ENCODE measurements around the gene TMSB10. TPM values are rescaled to one million over a fixed set of nuclear protein-coding genes. Genes with fewer than 3 reads are reported as not detected.

Gene TMSB10
- total and polyA plus RNA-seq, 2 of the 13 experiments (the other 11 are each of a cell fraction or from before 2014, with no cell fraction given), result 665 to 708 TPM

GRCh38 chr2:84855731-84856130 lies 49.7 kb upstream of the TMSB10 start:
- Histone ChIP-seq H3K4me1 (ENCODE audit: insufficient read depth, low read length) (no peaks in the 10 kb centered on the region), H2AFZ (ENCODE audit: low read length) (no peak overlapping the region), H3K36me3 (replicated peaks in 1 of 2; ENCODE audit: control insufficient read depth in 1 of 2, insufficient read depth in 2 of 2, low read length in 2 of 2) (no peaks in the 10 kb centered on the region), H3K4me3 (replicated peaks in 1 of 3; ENCODE audit: insufficient read depth in 1 of 3, low read depth in 2 of 3, low read length in 3 of 3) (no peak overlapping the region), H3K9ac (ENCODE audit: insufficient read depth, low read depth, low read length) (no peak overlapping the region), H3K4me2 (ENCODE audit: low read depth, low read length) (no peak overlapping the region), H3K79me2 (ENCODE audit: insufficient read depth, low read length) (no peaks in the 10 kb centered on the region), H3K9me3 (ENCODE audit: low read length) (no peaks in the 10 kb centered on the region; the same call in 1 of the 2 replicates), H4K20me1 (ENCODE audit: insufficient read depth, low read length) (no peaks in the 10 kb centered on the region), H3K27me3 (ENCODE audit: control insufficient read depth in 1 of 2, insufficient read depth in 2 of 2, low read length in 2 of 2) (peaks cover 0 to 11% of the 10 kb centered on the region in 2 experiments; a peak in 3 of 5 replicates), H3K27ac (ENCODE audit: extremely low read length, insufficient read depth, low read length) (no peak overlapping the region)
- CTCF ChIA-PET (ENCODE audit: low intra/inter-chr PET ratio, low total read pairs), result no interaction called here
- 36% methylated on average over 11 of the region's 11 CpGs for WGBS (ENCODE audit: low lambda C conversion rate)
- TF ChIP-seq ZBTB7A (CRISPR knock-in tag; IDR thresholded peaks at IDR 0.05), result no peak
- TF ChIP-seq JUN (CRISPR knock-in tag; IDR thresholded peaks at IDR 0.05), result no peak
- no peak for TF ChIP-seq HOXA7 (CRISPR knock-in tag; IDR thresholded peaks at IDR 0.05)
- TF ChIP-seq KLF12 (CRISPR knock-in tag; IDR thresholded peaks at IDR 0.05; ENCODE audit: borderline replicate concordance), result no peak
- no peak for TF ChIP-seq MIER2 (CRISPR knock-in tag; IDR thresholded peaks at IDR 0.05)
- TF ChIP-seq PAWR (CRISPR knock-in tag; IDR thresholded peaks at IDR 0.05; ENCODE audit: borderline replicate concordance), result no peak
- TF ChIP-seq, protein P1, sequence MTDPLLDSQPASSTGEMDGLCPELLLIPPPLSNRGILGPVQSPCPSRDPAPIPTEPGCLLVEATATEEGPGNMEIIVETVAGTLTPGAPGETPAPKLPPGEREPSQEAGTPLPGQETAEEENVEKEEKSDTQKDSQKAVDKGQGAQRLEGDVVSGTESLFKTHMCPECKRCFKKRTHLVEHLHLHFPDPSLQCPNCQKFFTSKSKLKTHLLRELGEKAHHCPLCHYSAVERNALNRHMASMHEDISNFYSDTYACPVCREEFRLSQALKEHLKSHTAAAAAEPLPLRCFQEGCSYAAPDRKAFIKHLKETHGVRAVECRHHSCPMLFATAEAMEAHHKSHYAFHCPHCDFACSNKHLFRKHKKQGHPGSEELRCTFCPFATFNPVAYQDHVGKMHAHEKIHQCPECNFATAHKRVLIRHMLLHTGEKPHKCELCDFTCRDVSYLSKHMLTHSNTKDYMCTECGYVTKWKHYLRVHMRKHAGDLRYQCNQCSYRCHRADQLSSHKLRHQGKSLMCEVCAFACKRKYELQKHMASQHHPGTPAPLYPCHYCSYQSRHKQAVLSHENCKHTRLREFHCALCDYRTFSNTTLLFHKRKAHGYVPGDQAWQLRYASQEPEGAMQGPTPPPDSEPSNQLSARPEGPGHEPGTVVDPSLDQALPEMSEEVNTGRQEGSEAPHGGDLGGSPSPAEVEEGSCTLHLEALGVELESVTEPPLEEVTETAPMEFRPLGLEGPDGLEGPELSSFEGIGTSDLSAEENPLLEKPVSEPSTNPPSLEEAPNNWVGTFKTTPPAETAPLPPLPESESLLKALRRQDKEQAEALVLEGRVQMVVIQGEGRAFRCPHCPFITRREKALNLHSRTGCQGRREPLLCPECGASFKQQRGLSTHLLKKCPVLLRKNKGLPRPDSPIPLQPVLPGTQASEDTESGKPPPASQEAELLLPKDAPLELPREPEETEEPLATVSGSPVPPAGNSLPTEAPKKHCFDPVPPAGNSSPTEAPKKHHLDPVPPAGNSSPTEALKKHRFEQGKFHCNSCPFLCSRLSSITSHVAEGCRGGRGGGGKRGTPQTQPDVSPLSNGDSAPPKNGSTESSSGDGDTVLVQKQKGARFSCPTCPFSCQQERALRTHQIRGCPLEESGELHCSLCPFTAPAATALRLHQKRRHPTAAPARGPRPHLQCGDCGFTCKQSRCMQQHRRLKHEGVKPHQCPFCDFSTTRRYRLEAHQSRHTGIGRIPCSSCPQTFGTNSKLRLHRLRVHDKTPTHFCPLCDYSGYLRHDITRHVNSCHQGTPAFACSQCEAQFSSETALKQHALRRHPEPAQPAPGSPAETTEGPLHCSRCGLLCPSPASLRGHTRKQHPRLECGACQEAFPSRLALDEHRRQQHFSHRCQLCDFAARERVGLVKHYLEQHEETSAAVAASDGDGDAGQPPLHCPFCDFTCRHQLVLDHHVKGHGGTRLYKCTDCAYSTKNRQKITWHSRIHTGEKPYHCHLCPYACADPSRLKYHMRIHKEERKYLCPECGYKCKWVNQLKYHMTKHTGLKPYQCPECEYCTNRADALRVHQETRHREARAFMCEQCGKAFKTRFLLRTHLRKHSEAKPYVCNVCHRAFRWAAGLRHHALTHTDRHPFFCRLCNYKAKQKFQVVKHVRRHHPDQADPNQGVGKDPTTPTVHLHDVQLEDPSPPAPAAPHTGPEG (CRISPR knock-in tag; IDR thresholded peaks at IDR 0.05), result no peak
- ATAC-seq (no peak), FAIRE-seq (no peak), DNase-seq (ENCODE audit: low spot score) (no peak)
- in situ Hi-C loops (cut with HindIII; ENCODE audit: extremely low pct_ligation_motif_present, low pct_unique_long_range_greater_than_20kb), result no loop called here
- no TSS peak for BruUV-seq (replicated peaks)
- intact Hi-C loops (cut with micrococcal nuclease; ENCODE audit: unreplicated experiment), result no loop called here
- POLR2A ChIA-PET, result no interaction called here

All from HepG2 (cell line).